GM19328 (cell line): ENCODE measurements around the gene ST6GALNAC3.
"Not testable (repeated sequence)": the region's sequence is repeated elsewhere in the genome, so short reads cannot be mapped to it uniquely, and the experiment has no call there.

Source experiments
- ATAC-seq: cut with Tn5 transposase; IDR thresholded peaks from one replicate; pipeline ENCODE4 v1.9.1; 2021; ENCODE audit warnings: mild to moderate bottlenecking, moderate library complexity; ENCODE audit not compliant: unreplicated experiment

The ST6GALNAC3 gene

GRCh38 chr1:76613886-76614285 is 539.3 kb downstream of the ST6GALNAC3 start:
- no peak for ATAC-seq

- no peak for ATAC-seq
Measured at GRCh38 chr1:76615253-76616035, 540.9 kb downstream of the ST6GALNAC3 start.

- ATAC-seq = no peak
Measured at GRCh38 chr1:76620371-76620770, 545.8 kb downstream of the ST6GALNAC3 start.

- no peak for ATAC-seq
Measured at GRCh38 chr1:76622774-76623528, 548.4 kb downstream of the ST6GALNAC3 start.

- no peak for ATAC-seq
Measured at GRCh38 chr1:76625886-76626678, 551.5 kb downstream of the ST6GALNAC3 start.

- no peak for ATAC-seq
Measured at GRCh38 chr1:76627498-76627897, 553.0 kb downstream of the ST6GALNAC3 start.

GRCh38 chr1:76627901-76628300 is 553.4 kb downstream of the ST6GALNAC3 start:
- ATAC-seq = no peak

- no peak for ATAC-seq
Measured at GRCh38 chr1:76632136-76632535, 557.6 kb downstream of the ST6GALNAC3 start.

GRCh38 chr1:76635784-76636183 is 561.2 kb downstream of the ST6GALNAC3 start:
- ATAC-seq = no peak

GRCh38 chr1:76639181-76639580 is 564.6 kb downstream of the ST6GALNAC3 start:
- no peak for ATAC-seq

GRCh38 chr1:76640092-76640491 is 565.5 kb downstream of the ST6GALNAC3 start:
- ATAC-seq = no peak

- ATAC-seq = no peak
Measured at GRCh38 chr1:76640723-76641122, 566.2 kb downstream of the ST6GALNAC3 start.

GRCh38 chr1:76644139-76644538 is 569.6 kb downstream of the ST6GALNAC3 start:
- ATAC-seq = no peak

GRCh38 chr1:76652860-76653259 is 578.3 kb downstream of the ST6GALNAC3 start:
- ATAC-seq = not testable (repeated sequence)

GRCh38 chr1:76657623-76658022 is 583.1 kb downstream of the ST6GALNAC3 start:
- ATAC-seq = no peak

- no peak for ATAC-seq
Measured at GRCh38 chr1:76659171-76659940, 584.8 kb downstream of the ST6GALNAC3 start.

GRCh38 chr1:76661531-76661930 is 587.0 kb downstream of the ST6GALNAC3 start:
- ATAC-seq = no peak

- ATAC-seq = no peak
Measured at GRCh38 chr1:76666499-76666898, 592.0 kb downstream of the ST6GALNAC3 start.

- ATAC-seq = peak; percentile 90
Measured at GRCh38 chr1:76668046-76668445, 593.5 kb downstream of the ST6GALNAC3 start.

- ATAC-seq = no peak
Measured at GRCh38 chr1:76669131-76669530, 594.6 kb downstream of the ST6GALNAC3 start.
